HFF-Myc (cell line): ENCODE results near the gene SENP3.
"Not testable (repeated sequence)": the region's sequence is repeated elsewhere in the genome, so short reads cannot be mapped to it uniquely, and the experiment has no call there.

ENCODE experiments used
- DNase-seq: peaks from one replicate; pipeline ENCODE4 v3.0.0-alpha.2; 2011; ENCODE audit warnings: low read depth; ENCODE audit errors: extremely low read depth
- H3K4me3 ChIP-seq: replicated peaks from 2 replicates; pipeline ENCODE4 v1.5.1; 2011; ENCODE audit warnings: low read depth, mild to moderate bottlenecking, control low read depth, low read length
- TF ChIP-seq, protein P1 (sequence below): IDR thresholded peaks from 2 replicates; pipeline ENCODE4 v1.5.1; 2012; ENCODE audit warnings: mild to moderate bottlenecking, low read depth, low read length, control low read depth; ENCODE audit errors: missing control alignments

The SENP3 gene

DNA sequence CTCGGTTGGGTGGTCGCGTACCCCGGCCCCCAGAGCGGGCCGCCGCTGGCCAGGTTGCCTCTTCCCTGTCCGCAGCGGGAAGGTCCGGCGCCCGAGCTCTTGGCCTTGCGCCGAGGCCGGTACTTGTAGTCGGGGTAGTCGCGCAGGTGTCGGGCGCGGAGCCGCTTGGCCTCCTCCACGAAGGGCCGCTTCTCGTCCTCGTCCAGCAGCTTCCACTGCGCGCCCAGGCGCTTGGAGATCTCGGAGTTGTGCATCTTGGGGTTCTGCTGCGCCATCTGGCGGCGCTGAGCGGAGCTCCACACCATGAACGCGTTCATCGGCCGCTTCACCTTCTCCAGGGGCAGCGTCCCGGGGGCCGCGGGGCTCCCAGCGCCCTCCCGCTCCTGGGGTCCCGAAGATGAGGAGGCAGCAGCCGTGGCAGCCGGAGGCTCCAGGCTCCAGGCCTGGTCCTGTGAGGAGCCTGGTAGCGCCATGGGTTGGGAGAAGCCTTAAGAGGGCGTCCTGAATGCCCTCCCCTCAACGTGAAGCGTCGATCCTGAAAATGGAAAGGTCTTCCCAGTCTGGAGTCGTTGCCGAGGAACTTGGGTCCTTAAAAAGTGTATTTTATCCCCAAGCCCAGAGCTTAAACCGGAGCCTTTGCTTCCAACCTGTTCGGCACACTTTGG, 27.6 kb downstream of the SENP3 start:
- TF ChIP-seq, protein P1, sequence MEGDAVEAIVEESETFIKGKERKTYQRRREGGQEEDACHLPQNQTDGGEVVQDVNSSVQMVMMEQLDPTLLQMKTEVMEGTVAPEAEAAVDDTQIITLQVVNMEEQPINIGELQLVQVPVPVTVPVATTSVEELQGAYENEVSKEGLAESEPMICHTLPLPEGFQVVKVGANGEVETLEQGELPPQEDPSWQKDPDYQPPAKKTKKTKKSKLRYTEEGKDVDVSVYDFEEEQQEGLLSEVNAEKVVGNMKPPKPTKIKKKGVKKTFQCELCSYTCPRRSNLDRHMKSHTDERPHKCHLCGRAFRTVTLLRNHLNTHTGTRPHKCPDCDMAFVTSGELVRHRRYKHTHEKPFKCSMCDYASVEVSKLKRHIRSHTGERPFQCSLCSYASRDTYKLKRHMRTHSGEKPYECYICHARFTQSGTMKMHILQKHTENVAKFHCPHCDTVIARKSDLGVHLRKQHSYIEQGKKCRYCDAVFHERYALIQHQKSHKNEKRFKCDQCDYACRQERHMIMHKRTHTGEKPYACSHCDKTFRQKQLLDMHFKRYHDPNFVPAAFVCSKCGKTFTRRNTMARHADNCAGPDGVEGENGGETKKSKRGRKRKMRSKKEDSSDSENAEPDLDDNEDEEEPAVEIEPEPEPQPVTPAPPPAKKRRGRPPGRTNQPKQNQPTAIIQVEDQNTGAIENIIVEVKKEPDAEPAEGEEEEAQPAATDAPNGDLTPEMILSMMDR: peak; percentile 88
- H3K4me3 ChIP-seq: peak overlapping the region; percentile 18
- no peak for DNase-seq

GRCh38 chr17:7589891-7590691, 28.4 kb downstream of the SENP3 start, which contains the start of gene SOX15:
TSS of gene SOX15 (minus strand) at chr17:7590094. CDS start at chr17:7589676, 418 bp downstream.
- no peak for DNase-seq
- peak within 1 kb of the TSS; percentile 18 for H3K4me3 ChIP-seq

GRCh38 chr17:7590743-7591142, 29.0 kb downstream of the SENP3 start:
- no peak for DNase-seq
- H3K4me3 ChIP-seq: no peak overlapping the region
- TF ChIP-seq, protein P1: no peak

More at GRCh38 chr17:7589891-7590691, 28.4 kb downstream of the SENP3 start, which contains the start of gene SOX15:
- TF ChIP-seq, protein P1: no peak

DNA sequence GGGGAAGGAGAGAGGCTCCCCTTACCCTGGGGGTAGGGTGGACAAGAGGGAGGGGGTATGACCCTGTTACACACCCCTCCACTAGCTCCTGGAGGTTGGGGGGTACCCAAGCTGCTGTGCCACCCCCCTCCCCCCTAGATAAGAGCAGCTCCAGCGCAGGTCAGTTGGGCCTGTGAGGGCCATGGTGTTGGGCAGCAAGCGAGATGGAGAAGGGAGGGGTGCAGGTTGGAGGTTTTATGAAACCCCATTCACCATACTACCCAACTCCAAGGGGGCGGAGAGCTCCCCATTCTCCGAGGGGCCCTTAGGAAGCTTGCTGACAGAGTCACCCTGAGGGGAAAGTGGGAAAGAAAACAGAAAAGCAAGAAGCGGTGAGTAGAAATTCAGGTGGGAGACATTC, 29.9 kb downstream of the SENP3 start:
- TF ChIP-seq, protein P1: no peak
- no peak for DNase-seq
- H3K4me3 ChIP-seq: no peak overlapping the region

- DNase-seq: no peak
- no peak overlapping the region for H3K4me3 ChIP-seq
- TF ChIP-seq, protein P1: no peak
These were observed 30.8 kb downstream of the SENP3 start for GRCh38 chr17:7592422-7593021.

DNA sequence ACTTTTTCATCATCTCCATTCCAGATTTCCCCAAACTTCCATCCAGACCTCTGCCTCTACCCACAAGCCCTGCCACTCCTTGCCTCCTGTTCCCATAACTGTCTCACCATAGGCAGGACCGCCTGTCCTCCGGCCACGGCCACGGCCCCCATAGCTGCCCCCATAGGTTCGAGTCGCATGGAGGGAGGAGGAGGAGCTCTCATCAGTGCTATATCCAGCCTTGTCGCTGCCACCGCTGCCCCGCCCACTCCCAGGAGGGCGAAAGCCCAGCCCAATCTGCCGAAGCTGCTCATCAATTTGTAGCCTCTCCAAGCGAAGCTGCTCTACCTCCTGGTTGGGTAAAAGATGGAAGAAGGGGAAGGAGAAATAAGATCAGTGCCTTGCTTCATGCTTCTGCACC, 31.6 kb downstream of the SENP3 start:
- TF ChIP-seq, protein P1: no peak
- no peak for DNase-seq
- no peak overlapping the region for H3K4me3 ChIP-seq

- H3K4me3 ChIP-seq, DNase-seq: not testable (repeated sequence)
These were observed 35.8 kb downstream of the SENP3 start for GRCh38 chr17:7597561-7597960.
